Stimulated activated CD8-positive, alpha-beta memory T cell treated with anti-CD3 and anti-CD28 coated beads, Interleukin-4, amount 100 ng/mL, for 48 hours (primary cell): ENCODE measurements around the gene USF1.
"Not testable (repeated sequence)": the region's sequence is repeated elsewhere in the genome, so short reads cannot be mapped to it uniquely, and the experiment has no call there.

Experiments used
- DNase-seq: peaks from one replicate; pipeline ENCODE4 v3.0.0-alpha.2; 2020

Gene USF1

DNA sequence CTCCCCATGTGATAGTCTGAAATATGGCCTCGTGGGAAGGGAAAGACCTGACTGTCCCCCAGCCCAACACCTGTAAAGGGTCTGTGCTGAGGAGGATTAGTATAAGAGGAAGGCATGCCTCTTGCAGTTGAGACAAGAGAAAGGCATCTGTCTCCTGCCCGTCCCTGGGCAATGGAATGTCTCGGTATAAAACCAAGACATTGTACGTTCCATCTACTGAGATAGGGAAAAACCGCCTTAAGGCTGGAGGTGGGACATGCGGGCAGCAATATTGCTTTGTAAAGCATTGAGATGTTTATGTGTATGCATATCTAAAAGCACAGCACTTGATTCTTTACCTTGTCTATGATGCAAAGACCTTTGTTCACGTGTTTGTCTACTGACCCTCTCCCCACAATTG, 28.6 kb downstream of the USF1 start:
- DNase-seq = not testable (repeated sequence)

DNA sequence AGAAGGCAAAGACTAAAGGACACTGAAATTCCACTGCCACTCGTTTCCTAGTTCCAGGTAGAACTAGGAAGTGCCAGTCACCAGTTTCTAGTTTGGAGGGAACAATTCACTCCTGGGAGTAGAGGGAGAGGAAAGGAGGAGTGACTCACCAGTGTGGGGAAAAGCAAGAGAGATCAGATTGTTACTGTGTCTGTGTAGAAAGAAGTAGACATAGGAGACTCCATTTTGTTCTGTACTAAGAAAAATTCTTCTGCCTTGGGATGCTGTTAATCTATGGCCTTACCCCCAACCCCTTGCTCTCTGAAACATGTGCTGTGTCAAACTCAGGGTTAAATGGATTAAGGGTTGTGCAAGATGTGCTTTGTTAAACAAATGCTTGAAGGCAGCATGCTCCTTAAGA, 29.1 kb downstream of the USF1 start:
- not testable (repeated sequence) for DNase-seq

DNA sequence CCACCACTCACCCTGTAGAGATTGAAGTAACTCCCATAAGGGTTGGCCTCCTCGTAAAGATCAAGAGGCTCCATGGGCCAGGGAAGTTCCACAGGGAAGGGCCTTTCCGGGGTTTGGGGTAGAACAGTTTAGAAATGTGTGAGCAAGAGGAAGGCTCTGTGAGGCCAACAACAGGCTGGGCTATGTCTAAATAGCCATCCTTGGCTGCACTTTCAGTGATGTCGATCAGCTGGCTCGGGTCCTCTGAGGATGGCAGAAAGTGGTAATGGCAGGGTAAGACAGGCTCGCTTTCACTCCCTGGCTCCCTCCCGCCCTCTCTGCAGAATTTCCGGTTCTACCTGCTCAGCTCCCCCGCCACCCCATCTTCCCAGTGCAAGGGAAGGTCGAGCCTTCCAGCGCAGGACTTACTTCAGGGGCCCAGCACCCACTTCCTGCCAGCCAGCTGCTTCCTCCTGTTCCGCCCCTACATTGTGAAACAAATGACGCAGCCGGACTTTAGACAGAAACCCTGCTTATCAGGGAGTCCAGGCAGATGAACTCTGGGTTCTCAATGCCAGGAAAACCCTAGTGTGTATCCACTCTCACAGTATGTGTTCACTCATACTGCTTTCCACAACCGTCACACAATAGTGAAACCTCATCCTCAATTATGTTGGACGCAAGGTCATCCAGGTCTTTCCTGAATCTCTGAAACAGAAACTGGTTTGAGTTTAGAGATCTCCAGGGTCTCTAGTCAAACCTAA, 32.1 kb downstream of the USF1 start:
- DNase-seq = peak; percentile 82

DNA sequence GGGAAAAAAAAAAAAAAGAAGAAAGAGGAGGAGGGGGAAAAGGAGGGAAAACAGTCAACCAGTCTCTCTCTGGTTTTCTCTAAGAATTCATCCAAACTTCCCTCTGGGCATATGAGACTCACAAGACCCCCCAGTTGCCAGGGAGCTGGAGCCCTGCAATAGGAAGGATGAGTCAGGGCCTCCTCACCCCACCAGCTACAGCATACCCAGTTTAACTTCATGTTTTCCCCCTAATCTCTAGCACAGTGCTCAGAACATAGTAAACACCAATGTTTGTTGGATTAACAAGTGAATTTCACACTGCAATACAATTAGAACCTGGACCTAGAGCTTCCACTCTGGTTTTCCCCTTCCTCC, 32.7 kb downstream of the USF1 start:
- DNase-seq = no peak

DNA sequence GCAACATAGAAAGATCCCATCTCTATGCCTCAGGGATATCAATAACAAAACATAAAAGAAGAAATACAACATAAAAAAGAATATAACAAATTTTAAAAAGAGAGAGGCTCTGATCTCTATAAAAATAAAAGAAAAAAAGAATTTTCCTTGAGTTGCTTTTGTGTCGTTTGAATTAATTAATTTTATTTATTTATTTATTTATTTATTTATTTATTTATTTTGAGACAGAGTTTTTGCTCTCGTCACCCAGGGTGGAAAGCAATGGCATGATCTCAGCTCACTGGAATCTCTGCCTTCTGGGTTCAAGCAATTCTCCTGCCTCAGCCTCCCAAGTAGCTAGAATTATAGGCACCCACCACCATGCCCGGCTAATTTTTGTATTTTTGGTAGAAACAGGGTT, 33.4 kb downstream of the USF1 start:
- DNase-seq = no peak

DNA sequence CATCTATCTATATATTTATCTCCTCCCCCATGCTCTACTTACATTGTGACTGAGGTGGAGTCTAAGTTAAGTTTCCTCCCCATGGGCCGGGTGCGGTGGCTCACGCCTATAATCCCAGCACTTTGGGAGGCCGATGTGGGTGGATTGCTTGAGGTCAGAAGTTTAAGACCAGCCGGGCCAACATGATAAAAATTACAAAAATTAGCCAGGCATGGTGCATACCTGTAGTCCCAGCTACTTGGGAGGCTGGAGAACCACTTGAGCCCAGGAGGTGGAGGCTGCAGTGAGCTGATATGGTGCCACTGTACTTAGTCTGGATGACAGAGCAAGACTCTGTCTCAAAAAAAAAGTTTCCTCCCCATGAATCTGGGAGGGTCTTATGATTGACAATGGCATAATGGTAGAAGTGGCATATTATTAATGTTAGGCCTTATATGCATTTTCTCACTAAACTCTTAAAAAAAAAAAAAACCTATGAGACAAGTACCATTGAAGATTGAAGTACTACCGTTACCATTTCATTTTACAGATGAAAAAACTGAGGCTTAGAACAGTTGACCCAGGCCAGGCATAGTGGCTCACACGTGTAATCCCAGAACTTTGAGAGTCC, 36.1 kb downstream of the USF1 start:
- no peak for DNase-seq

DNA sequence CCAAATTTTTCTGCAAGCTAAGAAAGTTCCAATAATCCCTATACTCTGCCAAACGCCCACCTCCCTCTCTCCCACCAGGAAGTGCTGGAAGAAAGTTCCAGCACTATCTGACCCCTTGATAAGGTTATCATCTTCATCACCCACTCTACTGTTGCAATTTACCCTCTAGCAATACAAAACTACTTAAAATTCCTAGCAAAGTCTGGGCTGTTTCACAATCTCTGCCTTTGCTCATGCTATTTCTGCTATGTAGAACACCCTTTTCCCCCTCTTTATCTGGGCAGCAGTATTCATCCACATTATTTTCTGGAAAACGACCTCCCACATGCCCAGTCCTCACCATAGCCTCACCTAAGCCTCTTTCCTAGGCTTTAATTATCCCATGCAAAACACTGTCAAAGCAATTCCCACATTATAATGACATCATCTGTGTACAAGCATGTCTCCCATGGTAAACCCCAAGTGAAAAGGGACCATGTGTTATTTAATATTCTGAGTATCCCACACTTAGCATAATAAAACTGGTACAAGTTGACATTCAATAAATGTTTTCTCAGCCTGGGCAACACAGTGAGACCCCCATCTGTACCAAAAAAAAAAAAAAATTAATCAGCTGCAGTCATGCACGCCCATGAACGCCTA, 36.8 kb downstream of the USF1 start:
- DNase-seq = no peak

DNA sequence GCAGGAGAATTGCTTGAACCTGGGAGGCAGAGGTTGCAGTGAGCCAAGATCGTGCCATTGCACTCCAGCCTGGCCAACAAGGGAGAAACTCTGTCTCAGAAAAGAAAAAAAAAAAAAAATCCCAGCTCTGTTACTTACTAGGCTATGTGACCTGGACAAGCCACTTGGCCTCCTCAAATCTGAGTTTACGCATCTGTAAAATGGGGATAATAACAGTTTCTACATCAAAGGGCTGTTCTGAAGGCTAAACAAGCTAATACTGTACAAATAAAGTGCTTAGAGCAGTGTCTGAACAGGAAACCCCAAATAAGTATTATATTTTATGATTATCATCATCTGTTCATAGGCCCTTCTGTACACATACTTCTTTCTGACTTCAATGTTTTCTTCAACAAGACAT, 38.4 kb downstream of the USF1 start:
- no peak for DNase-seq

DNA sequence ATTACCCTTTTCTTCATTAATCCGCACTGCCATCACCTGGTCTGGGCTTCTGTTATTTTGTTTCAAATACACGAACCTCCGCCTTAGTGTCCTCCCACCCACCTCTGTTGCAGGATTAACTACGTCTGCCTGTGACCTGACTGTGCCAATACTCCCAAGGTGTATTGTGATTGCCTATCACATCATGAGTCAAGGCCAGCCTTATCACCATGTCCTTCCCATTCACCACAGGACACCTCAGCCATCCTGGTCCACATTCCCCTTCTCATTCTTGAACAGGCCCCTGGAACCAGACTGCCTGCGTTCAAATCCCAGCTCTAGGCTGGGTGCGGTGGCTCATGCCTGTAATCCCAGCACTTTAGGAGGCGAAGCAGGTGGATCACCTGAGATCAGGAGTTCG, 39.2 kb downstream of the USF1 start:
- DNase-seq = no peak

DNA sequence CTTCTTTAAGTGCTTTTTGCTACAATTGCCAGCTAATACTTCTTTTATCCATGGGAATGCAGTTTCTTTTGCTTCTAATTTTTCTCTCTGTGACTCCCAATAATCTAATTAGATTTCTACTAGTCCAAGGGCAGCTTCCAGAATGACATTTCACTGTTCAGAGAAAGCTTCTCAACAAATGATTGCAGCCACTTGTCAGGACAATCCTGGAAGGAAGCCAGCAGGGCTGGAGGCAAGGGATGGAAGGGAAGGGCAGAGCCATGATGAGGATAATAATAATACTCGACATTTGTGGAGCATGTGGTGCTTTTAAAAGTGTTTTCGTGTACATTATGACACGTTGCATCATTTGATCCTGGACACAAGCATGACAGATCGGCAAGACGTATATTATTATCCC, 44.3 kb downstream of the USF1 start:
- DNase-seq = no peak

DNA sequence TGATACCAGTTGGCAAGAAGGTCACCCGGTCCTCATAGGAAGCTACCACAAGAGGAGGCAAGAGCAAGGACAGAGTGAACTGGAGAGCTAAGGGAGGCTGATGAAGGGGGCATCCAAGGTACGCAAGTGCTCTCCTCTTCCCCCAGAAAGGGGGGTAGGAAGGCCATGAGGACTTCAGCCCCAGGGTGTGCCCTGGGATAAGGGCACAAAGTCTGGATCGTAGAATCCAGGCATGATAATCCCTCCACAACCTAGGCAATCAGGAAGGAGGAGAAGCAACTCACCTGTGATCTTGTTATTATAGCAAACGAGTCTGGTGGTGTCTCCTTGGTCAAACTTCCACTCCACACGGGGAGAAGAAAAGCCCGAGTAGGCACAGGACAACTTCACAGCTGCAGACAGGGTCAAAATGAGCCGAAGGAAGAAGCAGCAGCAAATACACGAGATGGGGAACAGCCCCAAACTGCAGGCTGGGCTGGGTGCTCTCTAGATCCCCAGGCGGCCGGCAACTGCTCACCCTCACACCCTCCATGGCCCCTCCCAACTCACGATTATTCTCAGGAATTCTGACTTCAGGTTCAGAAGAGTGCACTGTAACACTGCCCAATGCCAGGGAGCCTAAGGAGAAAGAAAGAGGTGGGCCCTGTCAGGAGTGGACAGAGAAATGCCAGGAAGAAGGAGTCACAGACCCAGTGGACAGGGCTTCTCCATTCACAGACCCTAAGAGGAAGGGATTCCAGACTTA, 44.9 kb downstream of the USF1 start:
- DNase-seq = no peak

DNA sequence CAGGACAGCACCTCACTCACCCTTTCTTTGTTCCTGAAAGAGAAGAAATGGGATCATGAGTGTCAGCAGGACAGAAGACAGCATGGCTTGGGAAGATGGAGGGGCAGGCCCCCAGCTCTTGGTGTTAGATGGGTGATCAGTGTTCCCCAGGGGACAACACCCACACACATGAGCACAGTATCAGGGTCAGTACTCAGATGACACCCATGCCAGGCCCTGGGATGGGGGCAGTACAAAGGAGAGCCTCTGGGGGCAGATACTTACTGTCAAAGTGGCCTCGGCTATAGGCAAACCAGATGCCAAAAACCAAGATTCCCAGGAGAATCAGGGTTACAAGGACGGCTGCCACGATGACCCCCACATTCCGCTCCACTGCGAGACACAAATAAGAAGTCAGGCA, 46.4 kb downstream of the USF1 start:
- DNase-seq = no peak

DNA sequence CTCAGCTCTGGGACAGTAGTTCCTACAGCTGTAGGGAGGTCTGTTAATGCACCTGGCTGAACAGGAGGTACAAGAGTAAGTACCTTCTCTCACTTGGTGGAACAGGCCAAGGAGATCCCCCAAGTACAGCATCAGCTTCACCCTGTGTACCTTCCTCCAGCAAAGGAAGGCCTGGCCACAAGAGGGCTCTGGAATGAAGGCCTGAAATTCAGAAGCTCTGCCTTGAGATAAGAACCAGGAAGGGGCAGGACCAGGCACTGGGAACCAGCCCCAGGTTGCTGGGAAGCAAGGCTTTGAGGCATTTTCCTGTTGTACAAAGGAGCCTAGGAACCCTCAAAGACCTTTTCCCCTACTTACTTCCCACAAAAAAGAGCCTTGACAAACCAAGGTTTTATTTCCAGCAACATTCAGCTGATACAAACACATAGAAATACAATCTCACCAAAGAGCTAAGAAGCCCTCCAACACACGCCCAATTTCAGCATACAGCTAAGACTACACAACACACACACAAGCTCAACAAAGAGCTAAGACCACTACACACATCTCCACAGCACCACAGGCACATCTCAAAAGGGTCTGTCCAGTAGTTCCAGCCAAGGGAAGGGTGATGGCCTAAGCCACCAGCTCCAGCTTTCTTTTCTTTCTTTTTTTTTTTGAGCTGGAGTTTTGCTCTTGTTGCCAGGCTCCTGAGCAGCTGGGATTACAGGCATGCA, 48.3 kb downstream of the USF1 start:
- peak; percentile 61 for DNase-seq

DNA sequence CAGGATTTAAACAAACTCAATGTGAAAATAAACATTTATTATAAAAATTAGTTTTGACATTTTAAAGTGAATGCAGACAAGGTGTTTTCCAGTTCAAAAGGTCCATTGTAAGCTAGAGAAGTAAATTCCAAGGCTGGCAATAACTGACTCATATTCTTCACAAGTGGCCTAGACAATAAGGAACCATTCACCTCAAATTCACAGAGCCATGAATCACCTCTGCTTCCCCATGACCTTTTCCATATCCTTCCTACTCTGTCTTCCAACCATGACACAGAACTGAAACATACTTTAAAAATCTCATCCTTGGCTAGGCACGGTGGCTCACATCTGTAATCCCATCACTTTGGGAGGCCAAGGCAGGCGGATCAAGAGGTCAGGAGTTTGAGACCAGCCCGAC, 49.6 kb downstream of the USF1 start:
- no peak for DNase-seq

DNA sequence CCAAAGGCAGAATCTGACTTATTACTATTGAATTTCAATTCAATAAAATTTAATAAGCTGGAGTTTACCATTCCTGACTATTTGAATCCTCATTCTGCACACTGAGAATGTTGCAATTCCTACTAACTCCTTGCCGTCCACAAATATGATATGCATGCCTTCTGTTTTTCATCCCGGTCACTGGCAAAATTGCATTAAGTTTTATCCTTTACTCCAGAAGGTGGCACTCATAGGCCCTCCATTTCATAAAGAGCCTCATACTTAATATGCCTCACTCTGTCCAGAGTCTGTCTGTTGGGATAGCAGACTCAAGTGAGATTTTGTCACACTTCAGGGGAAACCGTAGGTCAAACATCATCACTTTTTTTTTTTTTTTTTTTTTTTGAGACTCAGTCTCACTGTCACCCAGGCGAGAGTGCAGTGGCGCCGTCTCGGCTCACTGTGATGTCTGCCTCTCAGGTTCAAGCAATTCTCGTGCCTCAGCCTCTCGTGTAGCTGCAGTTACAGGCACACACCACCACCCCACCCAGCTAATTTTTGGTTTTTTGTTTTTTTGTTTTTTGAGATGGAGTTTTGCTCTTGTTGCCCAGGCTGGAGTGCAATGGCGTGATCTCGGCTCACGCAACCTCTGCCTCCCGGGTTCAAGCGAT, 52.1 kb downstream of the USF1 start:
- DNase-seq = no peak

DNA sequence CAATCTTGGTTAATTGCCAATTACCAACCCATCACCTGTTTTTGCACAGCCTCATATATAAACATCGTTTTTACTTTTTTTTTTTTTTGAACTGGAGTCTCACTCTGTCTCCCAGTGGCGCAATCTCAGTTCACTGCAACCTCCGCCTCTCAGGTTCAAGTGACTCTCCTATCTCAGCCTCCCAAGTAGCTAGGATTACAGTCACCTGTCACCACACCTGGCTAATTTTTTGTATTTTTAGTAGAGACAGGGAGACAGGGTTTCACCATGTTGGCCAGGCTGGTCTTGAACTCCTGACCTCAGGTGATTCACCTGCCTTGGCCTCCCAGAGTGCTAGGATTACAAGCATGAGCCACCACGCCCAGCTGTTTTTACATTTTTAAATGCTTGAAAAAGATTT, 53.7 kb downstream of the USF1 start:
- DNase-seq = not testable (repeated sequence)
